Measurements from ENCODE around the gene MYO18A.

The MYO18A gene

GRCh38 chr17:29086628-29087332, 93.4 kb downstream of the MYO18A start:
- Histone ChIP-seq H3K9me3 (ENCODE audit: control insufficient read depth, low read length) (no peaks in the 10 kb centered on the region), H3K27ac (no peak overlapping the region), H3K27me3 (ENCODE audit: control insufficient read depth, insufficient read depth, low read length) (no peaks in the 10 kb centered on the region), H3K4me3 (ENCODE audit: low read depth, low read length) (no peak overlapping the region), H3K79me2 (no peaks in the 10 kb centered on the region), H3K4me1 (no peaks in the 10 kb centered on the region), H3K4me2 (ENCODE audit: low read length) (no peak overlapping the region), H2AFZ (no peak overlapping the region), H3K9ac (no peak overlapping the region), H3K36me3 (ENCODE audit: control insufficient read depth, insufficient read depth, low read length) (no peaks in the 10 kb centered on the region)
- TF ChIP-seq CTCF (IDR thresholded peaks at IDR 0.05): no peak

- Histone ChIP-seq H3K9me3 (ENCODE audit: control insufficient read depth, low read length) (no peaks in the 10 kb centered on the region), H3K36me3 (ENCODE audit: control insufficient read depth, insufficient read depth, low read length) (no peaks in the 10 kb centered on the region), H3K79me2 (no peaks in the 10 kb centered on the region), H3K4me3 (ENCODE audit: low read depth, low read length) (no peak overlapping the region), H3K4me2 (ENCODE audit: low read length) (no peak overlapping the region), H2AFZ (no peak overlapping the region), H3K9ac (no peak overlapping the region), H3K27ac (no peak overlapping the region), H3K27me3 (ENCODE audit: control insufficient read depth, insufficient read depth, low read length) (no peaks in the 10 kb centered on the region), H3K4me1 (no peaks in the 10 kb centered on the region)
- TF ChIP-seq CTCF (IDR thresholded peaks at IDR 0.05): no peak
Measured at GRCh38 chr17:29085223-29085622, 95.0 kb downstream of the MYO18A start.

GRCh38 chr17:29084541-29085146, 95.6 kb downstream of the MYO18A start:
- Histone ChIP-seq H3K4me3 (ENCODE audit: low read depth, low read length) (no peak overlapping the region), H3K27ac (no peak overlapping the region), H3K4me2 (ENCODE audit: low read length) (no peak overlapping the region), H3K9me3 (ENCODE audit: control insufficient read depth, low read length) (no peaks in the 10 kb centered on the region), H3K36me3 (ENCODE audit: control insufficient read depth, insufficient read depth, low read length) (no peaks in the 10 kb centered on the region), H3K4me1 (no peaks in the 10 kb centered on the region), H3K9ac (no peak overlapping the region), H3K27me3 (ENCODE audit: control insufficient read depth, insufficient read depth, low read length) (no peaks in the 10 kb centered on the region), H3K79me2 (no peaks in the 10 kb centered on the region), H2AFZ (no peak overlapping the region)
- TF ChIP-seq CTCF (IDR thresholded peaks at IDR 0.05): no peak

- Histone ChIP-seq H3K9ac (no peak overlapping the region), H3K79me2 (no peaks in the 10 kb centered on the region), H2AFZ (no peak overlapping the region), H3K27ac (no peak overlapping the region), H3K9me3 (ENCODE audit: control insufficient read depth, low read length) (no peaks in the 10 kb centered on the region), H3K27me3 (ENCODE audit: control insufficient read depth, insufficient read depth, low read length) (no peaks in the 10 kb centered on the region), H3K4me1 (peaks cover 3% of the 10 kb centered on the region), H3K36me3 (ENCODE audit: control insufficient read depth, insufficient read depth, low read length) (no peaks in the 10 kb centered on the region), H3K4me2 (ENCODE audit: low read length) (no peak overlapping the region), H3K4me3 (ENCODE audit: low read depth, low read length) (no peak overlapping the region)
- TF ChIP-seq CTCF (IDR thresholded peaks at IDR 0.05): no peak
Measured at GRCh38 chr17:29080965-29081364, 99.2 kb downstream of the MYO18A start.

- no peak overlapping the region for H3K4me3 ChIP-seq (ENCODE audit: low read depth, low read length)
- peaks cover 3% of the 10 kb centered on the region for H3K4me1 ChIP-seq
- no peaks in the 10 kb centered on the region for H3K79me2 ChIP-seq
- H3K36me3 ChIP-seq (ENCODE audit: control insufficient read depth, insufficient read depth, low read length): no peaks in the 10 kb centered on the region
- no peak overlapping the region for H2AFZ ChIP-seq
- H3K4me2 ChIP-seq (ENCODE audit: low read length): no peak overlapping the region
- no peaks in the 10 kb centered on the region for H3K9me3 ChIP-seq (ENCODE audit: control insufficient read depth, low read length)
- TF ChIP-seq CTCF (IDR thresholded peaks at IDR 0.05): no peak
- H3K9ac ChIP-seq: no peak overlapping the region
- no peaks in the 10 kb centered on the region for H3K27me3 ChIP-seq (ENCODE audit: control insufficient read depth, insufficient read depth, low read length)
- no peak overlapping the region for H3K27ac ChIP-seq
Measured at GRCh38 chr17:29080323-29080722, 99.9 kb downstream of the MYO18A start.

All from parathyroid adenoma (tissue), 2 donors.